GM21619 (cell line): ENCODE measurements around the gene PNPLA8.
A peak's percentile ranks its signal among the peaks of the same experiment; 100 is the strongest.
"Not testable (repeated sequence)": the region's sequence is repeated elsewhere in the genome, so short reads cannot be mapped to it uniquely, and the experiment has no call there.

Experiments used
- ATAC-seq: cut with Tn5 transposase; IDR thresholded peaks from one replicate; pipeline ENCODE4 v1.9.1; 2021; ENCODE audit not compliant: unreplicated experiment

Gene PNPLA8

DNA sequence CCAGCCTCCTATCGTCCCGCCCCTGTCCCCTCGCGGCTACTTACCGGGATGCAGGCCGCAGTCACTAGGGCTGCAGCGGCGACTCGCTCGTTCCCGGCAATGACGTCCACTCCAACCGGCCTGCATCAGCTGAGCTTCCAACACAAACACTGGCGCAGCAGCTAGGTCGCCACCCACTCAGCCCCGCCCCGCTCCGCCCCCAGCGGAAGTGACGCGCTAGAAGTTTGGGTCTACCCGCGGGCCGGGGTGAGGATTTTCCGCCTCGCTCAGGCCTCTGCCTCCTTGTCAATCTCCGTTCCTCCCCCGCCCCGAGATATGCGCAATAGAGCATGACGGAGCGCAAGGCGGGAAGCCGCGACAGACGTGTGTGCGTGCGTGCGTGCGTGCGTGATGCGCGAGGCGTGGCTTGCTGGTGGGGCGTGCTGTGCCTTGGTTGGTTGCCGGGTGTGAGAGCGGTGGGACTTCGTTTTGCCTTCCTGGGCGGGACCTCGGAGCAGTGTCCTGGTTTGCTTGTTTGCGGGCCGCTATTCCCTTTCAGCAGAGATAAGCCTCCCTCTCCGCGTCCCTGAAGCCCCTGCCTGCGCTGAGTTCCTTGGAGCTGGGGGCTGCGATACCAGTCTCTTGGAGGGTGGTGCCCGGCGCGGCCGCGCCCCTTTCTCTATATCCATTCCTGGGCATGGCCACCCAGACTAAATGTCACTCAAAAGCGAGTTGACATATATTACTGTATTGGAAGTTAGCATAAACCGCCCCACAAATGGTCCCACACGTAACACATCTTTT lies at the start of gene PNPLA8:
TSS of gene PNPLA8 (minus strand) at position 151 of the 783 bp plus-strand sequence. CDS start 10,644 bp downstream, outside the sequence.
- ATAC-seq = peak; percentile 90

DNA sequence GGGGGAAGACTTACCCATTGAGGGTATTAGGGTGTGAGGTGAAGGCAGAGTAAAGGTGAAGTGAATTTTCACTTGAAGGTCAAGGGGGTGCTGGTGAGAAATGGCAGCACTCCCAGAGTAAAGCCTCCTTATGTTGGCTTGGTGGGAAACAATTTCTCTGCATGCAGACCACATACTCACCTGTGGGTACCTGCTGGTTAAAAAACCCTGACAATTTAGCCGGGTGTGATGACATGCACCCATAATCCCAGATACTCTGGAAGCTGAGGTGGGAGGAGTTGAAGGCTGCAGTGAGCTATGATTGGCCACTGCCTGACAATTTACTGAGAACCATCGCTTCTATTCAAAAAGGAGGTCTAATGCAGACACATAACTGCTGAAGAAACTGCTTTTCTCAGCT lies 49.2 kb upstream of the PNPLA8 start:
- no peak for ATAC-seq

GRCh38 chr7:108572480-108572879 lies 46.5 kb upstream of the PNPLA8 start:
- ATAC-seq = no peak

- peak; percentile 16 for ATAC-seq
These were observed 44.3 kb upstream of the PNPLA8 start for GRCh38 chr7:108570146-108570755.

GRCh38 chr7:108569381-108570145 lies 43.6 kb upstream of the PNPLA8 start, which contains the start of the genes DNAJB9 and THAP5:
TSS of gene DNAJB9 (plus strand) at chr7:108569874. CDS start at chr7:108571727, 1,853 bp downstream.
TSS of gene THAP5 (minus strand) at chr7:108569706. CDS start at chr7:108569569, 137 bp downstream.
- ATAC-seq = peak; percentile 90

DNA sequence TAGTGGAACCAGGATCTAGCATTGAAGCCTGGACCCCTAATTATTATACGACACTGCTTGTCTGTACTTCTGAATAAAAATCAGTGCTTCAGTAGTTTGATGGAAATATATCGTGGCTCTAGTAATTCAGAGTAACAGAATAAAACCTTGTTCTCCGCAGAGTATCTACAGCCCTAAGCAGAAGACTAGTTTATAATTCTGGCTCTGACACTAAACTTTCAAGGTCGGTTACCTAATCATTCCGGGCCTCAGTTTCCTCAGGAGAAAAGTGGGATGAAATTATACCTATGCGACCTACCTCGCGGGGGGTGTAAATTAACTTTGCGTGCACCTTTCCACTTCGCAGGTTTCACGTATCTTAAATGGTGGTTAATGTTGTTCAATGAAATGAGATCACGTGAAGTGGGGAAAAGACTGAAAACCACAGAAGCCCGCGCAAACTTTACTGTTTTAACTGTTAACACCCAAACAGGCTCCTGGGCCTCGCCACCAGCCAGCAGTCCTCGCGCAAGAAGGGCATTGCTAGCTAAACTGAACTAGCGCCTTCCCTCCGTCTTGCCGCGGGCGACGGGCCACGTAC lies 43.0 kb upstream of the PNPLA8 start:
- ATAC-seq = no peak

DNA sequence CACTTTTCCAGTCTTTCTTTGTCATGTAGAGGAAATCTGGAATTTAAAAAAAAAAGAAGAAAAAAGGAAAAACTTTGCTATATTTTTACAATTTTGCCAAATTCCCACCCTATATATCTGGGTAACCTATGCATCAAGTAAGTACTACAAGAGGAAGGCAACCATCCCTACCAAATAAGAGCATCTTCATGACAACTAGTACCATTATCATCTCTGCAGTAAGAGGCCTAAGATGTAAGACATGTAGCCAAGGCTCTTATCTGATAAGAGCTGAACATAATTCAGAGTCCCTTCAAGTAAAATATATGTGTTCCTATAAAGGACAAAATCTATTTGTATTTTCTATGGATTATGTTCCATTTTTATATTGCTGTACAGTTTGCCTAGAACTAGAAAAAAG lies 40.1 kb upstream of the PNPLA8 start:
- ATAC-seq = no peak

DNA sequence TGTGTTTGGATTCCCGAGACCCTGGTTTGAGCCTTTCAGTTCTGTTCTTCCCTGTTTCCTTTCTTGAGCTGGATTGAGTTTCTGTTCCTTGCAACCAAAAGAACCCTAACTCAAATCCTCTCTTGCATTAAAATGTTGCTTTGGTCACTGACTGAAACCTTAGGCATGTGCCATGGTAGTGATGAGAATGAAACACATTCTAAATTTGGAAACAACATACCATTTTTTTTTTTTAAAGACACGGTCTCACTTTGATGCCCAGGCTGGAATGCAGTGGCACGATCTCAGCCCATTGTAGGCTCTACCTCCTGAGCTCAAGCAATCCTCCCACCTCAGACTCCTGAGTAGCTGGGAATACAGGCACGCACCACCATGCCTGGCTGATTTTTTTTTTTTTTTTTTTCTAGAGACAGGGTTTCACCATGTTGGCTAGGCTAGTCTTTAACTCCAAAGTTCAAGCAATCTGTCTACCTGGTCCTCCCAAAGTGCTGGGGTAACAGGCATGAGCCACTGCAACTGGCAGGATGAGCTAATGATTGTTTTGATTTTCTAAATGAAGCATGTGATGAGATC lies 35.2 kb upstream of the PNPLA8 start:
- no peak for ATAC-seq

GRCh38 chr7:108559253-108559652 lies 33.3 kb upstream of the PNPLA8 start:
- ATAC-seq = no peak

DNA sequence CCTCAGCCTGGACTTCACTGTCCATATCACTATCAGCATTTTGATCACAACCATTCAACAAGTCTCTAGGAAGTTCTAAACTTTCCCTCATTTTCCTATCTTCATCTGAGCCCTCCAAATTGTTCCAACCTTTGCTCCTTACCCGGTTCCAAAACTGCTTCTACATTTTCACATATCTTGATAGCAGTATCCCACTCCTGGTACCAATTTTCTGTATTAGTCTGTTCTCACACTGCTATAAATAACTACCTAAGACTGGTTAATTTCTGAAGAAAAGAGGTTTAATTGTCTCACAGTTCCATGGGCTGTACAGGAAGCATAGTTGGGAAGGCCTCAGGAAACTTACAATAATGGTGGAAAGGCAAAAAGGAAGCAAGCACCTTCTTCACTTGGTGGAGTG lies 31.7 kb upstream of the PNPLA8 start:
- no peak for ATAC-seq

DNA sequence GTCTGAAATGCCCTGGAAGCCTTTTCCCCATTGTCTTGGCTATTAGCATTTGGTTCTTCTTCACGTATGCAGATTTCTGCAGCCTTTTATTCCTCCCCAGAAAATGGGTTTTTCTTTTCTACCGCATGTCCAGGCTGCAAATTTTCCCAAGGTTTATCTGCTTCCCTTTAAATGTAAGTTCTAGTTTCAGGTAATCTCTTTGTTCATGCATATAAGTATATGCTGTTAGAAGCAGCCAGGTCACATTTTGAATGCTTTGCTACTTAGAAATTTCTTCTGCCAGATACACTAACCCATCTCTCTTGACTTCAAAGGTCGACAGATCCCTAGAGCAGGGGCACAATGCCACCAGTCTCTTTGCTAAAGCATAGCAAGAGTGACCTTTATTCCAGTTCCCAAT lies 31.3 kb upstream of the PNPLA8 start:
- ATAC-seq = no peak

DNA sequence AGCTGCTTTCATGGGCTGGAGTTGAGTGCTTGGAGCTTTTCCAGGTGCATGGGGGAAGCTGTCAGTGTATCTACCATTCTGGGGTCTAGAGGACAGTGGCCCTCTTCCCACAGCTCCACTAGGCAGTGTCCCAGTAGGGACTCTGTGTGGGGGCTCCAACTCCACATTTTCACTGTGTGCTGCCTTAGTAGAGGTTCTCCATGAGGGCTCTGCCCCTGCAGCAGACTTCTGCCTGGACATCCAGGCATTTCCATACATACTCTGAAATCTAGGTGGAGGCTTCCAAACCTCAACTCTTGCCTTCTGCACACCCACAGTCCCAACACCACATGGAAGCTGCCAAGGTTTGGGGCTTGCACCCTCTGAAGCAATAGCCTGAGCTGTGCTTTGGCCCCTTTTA lies 30.7 kb upstream of the PNPLA8 start:
- not testable (repeated sequence) for ATAC-seq

GRCh38 chr7:108548141-108548896 lies 22.4 kb upstream of the PNPLA8 start:
- not testable (repeated sequence) for ATAC-seq

- no peak for ATAC-seq
These were observed 15.5 kb upstream of the PNPLA8 start for GRCh38 chr7:108541478-108541877.

GRCh38 chr7:108538685-108539084 lies 12.8 kb upstream of the PNPLA8 start:
- ATAC-seq = not testable (repeated sequence)

GRCh38 chr7:108538236-108538635 lies 12.3 kb upstream of the PNPLA8 start:
- ATAC-seq = not testable (repeated sequence)

- ATAC-seq = no peak
These were observed 11.3 kb upstream of the PNPLA8 start for GRCh38 chr7:108537229-108537628.

GRCh38 chr7:108535744-108536143 lies 9.8 kb upstream of the PNPLA8 start:
- ATAC-seq = no peak

DNA sequence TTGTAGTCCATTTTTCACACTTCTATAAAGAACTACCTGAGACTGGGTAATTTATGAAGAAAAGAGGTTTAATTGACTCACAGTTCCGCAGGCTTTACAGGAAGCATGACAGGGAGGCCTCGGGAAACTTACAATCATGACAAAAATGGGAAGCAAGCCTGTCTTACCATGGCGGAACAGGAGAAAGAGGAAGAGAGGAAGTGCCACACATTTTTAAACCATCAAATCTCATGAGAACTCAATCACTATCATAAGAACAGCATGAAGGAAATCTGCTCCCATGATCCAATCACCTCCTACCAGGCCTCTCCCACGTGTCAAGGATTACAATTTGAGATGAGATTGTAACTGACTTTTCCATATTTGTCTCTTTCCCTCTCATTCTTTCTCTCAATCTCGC lies 9.3 kb upstream of the PNPLA8 start:
- ATAC-seq = no peak

GRCh38 chr7:108533712-108534111 lies 7.8 kb upstream of the PNPLA8 start:
- no peak for ATAC-seq
